H1 (cell line): Measurements from ENCODE around the gene NEDD8. TPM values are rescaled to one million over a fixed set of nuclear protein-coding genes. Genes with fewer than 3 reads are reported as not detected.

Experiments
- CTCF ChIA-PET: fragments of 300-600 bp; sonication (Branson Sonifier 250); formaldehyde crosslinking; loops from one replicate; lab custom pipeline; 2021; ENCODE audit not compliant: partially characterized antibody; lab: Charles Lee
- POLR2A ChIA-PET: fragments of 300-600 bp; sonication (Branson Sonifier 250); formaldehyde crosslinking; loops from one replicate; lab custom pipeline; 2021; ENCODE audit warnings: inconsistent platforms; ENCODE audit not compliant: partially characterized antibody; lab: Charles Lee
- DNase-seq, 2 experiments: peaks; one replicate each; pipeline versions ENCODE4 v3.0.0 to v3.0.0-alpha.2; 2010 to 2022; ENCODE audit warnings: low spot score in 2 of 2, low read depth in 1 of 2, mixed read lengths in 1 of 2
- FAIRE-seq: peaks from 2 replicates; lab custom pipeline; 2011; peaks lifted over from hg19 to GRCh38; lab: Jason Lieb, UNC
- H2AFZ ChIP-seq: 2 replicates; pipeline ENCODE4 v1.8.1; 2012; ENCODE audit warnings: low read length, inconsistent platforms
- H2AK5ac ChIP-seq: 2 replicates; pipeline ENCODE4 v1.6.1; 2013; ENCODE audit warnings: low read depth, low read length
- H2BK120ac ChIP-seq: replicated peaks from 2 replicates; pipeline ENCODE3; 2013; ENCODE audit warnings: low read depth, low read length, inconsistent platforms
- H2BK12ac ChIP-seq: 2 replicates; pipeline ENCODE4 v1.6.1; 2013; ENCODE audit warnings: low read depth, low read length
- H2BK15ac ChIP-seq: 2 replicates; pipeline ENCODE4 v1.6.1; 2013; ENCODE audit warnings: low read length
- H2BK20ac ChIP-seq: 2 replicates; pipeline ENCODE4 v1.6.1; 2013; ENCODE audit warnings: low read length
- H2BK5ac ChIP-seq: 2 replicates; pipeline ENCODE4 v1.6.1; 2013; ENCODE audit warnings: low read depth, low read length
- H3K14ac ChIP-seq: 2 replicates; pipeline ENCODE4 v1.6.1; 2013; ENCODE audit warnings: inconsistent platforms; ENCODE audit not compliant: insufficient read length
- H3K18ac ChIP-seq: 2 replicates; pipeline ENCODE4 v1.6.1; 2013; ENCODE audit warnings: low read length; ENCODE audit errors: extremely low read depth
- H3K23ac ChIP-seq: 2 replicates; pipeline ENCODE4 v1.6.1; 2013; ENCODE audit warnings: inconsistent platforms; ENCODE audit not compliant: insufficient read length
- H3K23me2 ChIP-seq: 2 replicates; pipeline ENCODE4 v1.6.1; 2013; ENCODE audit warnings: low read depth, low read length
- H3K27ac ChIP-seq: 2 replicates; pipeline ENCODE4 v1.6.1; 2011; ENCODE audit warnings: low read depth, low read length, inconsistent platforms
- H3K27me3 ChIP-seq, 4 experiments: replicated peaks in 1 of 4; 1 replicate in 1 of 4; 2 replicates in 3 of 4; pipeline versions ENCODE4 v1.6.1 to v1.8.1; 2011 to 2013; ENCODE audit warnings: low read length in 3 of 4, mild to moderate bottlenecking in 3 of 4, inconsistent platforms in 2 of 4, mixed read lengths in 2 of 4, moderate library complexity in 1 of 4; ENCODE audit not compliant: control insufficient read depth in 3 of 4, insufficient read depth in 3 of 4; ENCODE audit errors: extremely low read depth in 1 of 4
- H3K36me3 ChIP-seq, 4 experiments: 2 replicates each; pipeline versions ENCODE4 v1.6.1 to v1.8.1; 2011 to 2013; ENCODE audit warnings: mild to moderate bottlenecking in 4 of 4, low read length in 3 of 4, moderate library complexity in 2 of 4, control low read depth in 1 of 4, inconsistent platforms in 1 of 4; ENCODE audit not compliant: insufficient read depth in 4 of 4, control insufficient read depth in 2 of 4
- H3K4ac ChIP-seq: replicated peaks from 2 replicates; pipeline ENCODE3; 2013; ENCODE audit warnings: low read length, low read depth, mixed read lengths, inconsistent platforms; ENCODE audit not compliant: insufficient read length
- H3K4me1 ChIP-seq, 4 experiments: replicated peaks in 1 of 4; 1 replicate in 1 of 4; 2 replicates in 3 of 4; pipeline versions ENCODE4 v1.6.1 to v1.8.1; 2011 to 2013; ENCODE audit warnings: low read length in 3 of 4, inconsistent platforms in 2 of 4, mixed read lengths in 1 of 4; ENCODE audit not compliant: insufficient read depth in 4 of 4, control insufficient read depth in 3 of 4
- H3K4me2 ChIP-seq, 2 experiments: 2 replicates each; pipeline versions ENCODE4 v1.6.1 to v1.8.1; 2011 to 2013; ENCODE audit warnings: low read depth in 2 of 2, low read length in 2 of 2, control low read depth in 1 of 2, inconsistent platforms in 1 of 2, mild to moderate bottlenecking in 1 of 2; ENCODE audit not compliant: insufficient read depth in 1 of 2
- H3K4me3 ChIP-seq, 4 experiments: fragments of 200-600, 300-600 bp in 1 of 4; sonication (generic), shearing (Covaris generic), sonication (Bioruptor Twin) in 1 of 4; 2 replicates each; pipeline versions ENCODE4 v1.5.1 to v1.8.1; 2011 to 2016; ENCODE audit warnings: low read length in 4 of 4, low read depth in 3 of 4, control low read depth in 2 of 4, inconsistent platforms in 2 of 4, mild to moderate bottlenecking in 2 of 4, mixed read lengths in 1 of 4, moderate library complexity in 1 of 4; ENCODE audit not compliant: insufficient read depth in 2 of 4; ENCODE audit errors: extremely low read depth in 1 of 4
- H3K56ac ChIP-seq: replicated peaks from 2 replicates; pipeline ENCODE3; 2013; ENCODE audit warnings: low read depth, mild to moderate bottlenecking, mixed read lengths, low read length, inconsistent platforms; ENCODE audit not compliant: insufficient read length
- H3K79me1 ChIP-seq: 2 replicates; pipeline ENCODE4 v1.6.1; 2013; ENCODE audit warnings: low read depth, low read length, control low read depth
- H3K79me2 ChIP-seq, 2 experiments: 2 replicates each; pipeline versions ENCODE4 v1.6.1 to v1.8.1; 2012 to 2013; ENCODE audit warnings: low read length in 2 of 2, mild to moderate bottlenecking in 2 of 2, inconsistent platforms in 1 of 2; ENCODE audit not compliant: insufficient read depth in 2 of 2, control insufficient read depth in 1 of 2
- H3K9ac ChIP-seq, 4 experiments: replicated peaks in 1 of 4; 1 replicate in 1 of 4; 2 replicates in 3 of 4; pipeline versions ENCODE4 v1.6.1 to v1.8.1; 2011 to 2013; ENCODE audit warnings: low read depth in 3 of 4, low read length in 3 of 4, control low read depth in 2 of 4, mild to moderate bottlenecking in 2 of 4, moderate library complexity in 2 of 4, inconsistent platforms in 1 of 4; ENCODE audit errors: extremely low read depth in 1 of 4
- H3K9me3 ChIP-seq, 2 experiments: 2 replicates each; pipeline versions ENCODE4 v1.6.1 to v1.8.1; 2012 to 2013; ENCODE audit warnings: mild to moderate bottlenecking in 2 of 2, moderate library complexity in 2 of 2, control low read depth in 1 of 2, inconsistent platforms in 1 of 2, low read depth in 1 of 2, low read length in 1 of 2, mixed read lengths in 1 of 2; ENCODE audit not compliant: insufficient read depth in 2 of 2
- H4K20me1 ChIP-seq, 2 experiments: replicated peaks in 1 of 2; 2 replicates each; pipeline versions ENCODE3 to v1.8.1; 2011 to 2013; ENCODE audit warnings: inconsistent platforms in 2 of 2, low read length in 2 of 2, mild to moderate bottlenecking in 1 of 2; ENCODE audit not compliant: insufficient read depth in 2 of 2, control insufficient read depth in 1 of 2
- H4K5ac ChIP-seq: 2 replicates; pipeline ENCODE4 v1.6.1; 2013; ENCODE audit warnings: low read length, low read depth, mixed read lengths, inconsistent platforms; ENCODE audit not compliant: insufficient read length
- H4K8ac ChIP-seq: 2 replicates; pipeline ENCODE4 v1.8.0; 2013; ENCODE audit warnings: mild to moderate bottlenecking, moderate library complexity, low read length, inconsistent platforms; ENCODE audit not compliant: insufficient read depth; ENCODE audit errors: extremely low read depth
- H4K91ac ChIP-seq: replicated peaks from 2 replicates; pipeline ENCODE3; 2013; ENCODE audit warnings: low read length, mixed read lengths, inconsistent platforms; ENCODE audit not compliant: insufficient read length
- JUND ChIP-seq: IDR thresholded peaks from 2 replicates; pipeline ENCODE4 v1.6.1; 2011; ENCODE audit warnings: mild to moderate bottlenecking, improper control_type of control experiment, low read length
- RFX5 ChIP-seq: IDR thresholded peaks from 2 replicates; pipeline ENCODE4 v1.6.1; 2011; ENCODE audit warnings: low read depth, low read length, improper control_type of control experiment, borderline replicate concordance
- WGBS, 2 experiments: shearing (Covaris generic) in 1 of 2; methylation state at CpG; one replicate each; pipeline versions ENCODE4 v1.1.6 to v1.1.7; 2013 to 2015; ENCODE audit warnings: low lambda C conversion rate in 2 of 2, mixed read lengths in 2 of 2, inconsistent platforms in 1 of 2, low coverage in 1 of 2, missing lambda C conversion rate in 1 of 2; ENCODE audit not compliant: insufficient replicate concordance in 2 of 2, insufficient coverage in 1 of 2, insufficient read length in 1 of 2; ENCODE audit errors: extremely low coverage in 1 of 2, missing lambda C conversion rate in 1 of 2; 5-methylcytosine and 5-hydroxymethylcytosine counted together
- polyA plus RNA-seq, 7 experiments: library from polyadenylated mRNA; depleted of rRNA in 3 of 7; stranded (reverse) in 5 of 7; unstranded in 2 of 7; fragments of >200 nt in 5 of 7; fragments of 200-250 nt in 2 of 7; gene quantifications; 1 replicate in 5 of 7; 2 replicates in 1 of 7; 4 replicates in 1 of 7; pipeline versions ENCODE4 v1.2.1 to v1.2.3, GENCODE V29; 2011 to 2013; ENCODE audit warnings: missing spikeins in 2 of 7, mixed read lengths in 2 of 7
- total RNA-seq: library from RNA; stranded (reverse); fragmentation: NEBNext Ultra II Directional; extraction: Animal tissue kit (Norgen Biotek cat#: 25700); gene quantifications from 2 replicates; pipeline ENCODE4 v1.2.1, GENCODE V29; 2021

Gene NEDD8
- total and polyA plus RNA-seq, 2 of the 8 experiments (the other 6 are each of a cell fraction or from before 2014, with no cell fraction given): 253 to 317 TPM

- H2AK5ac ChIP-seq: no peak overlapping the region
- H4K5ac ChIP-seq: no peak overlapping the region
- no peaks in the 10 kb centered on the region for H3K9me3 ChIP-seq
- no peak overlapping the region for H3K4ac ChIP-seq
- ChIA-PET CTCF (interaction anchor here (1.1 to 2.5 kb wide), 6 partner anchors 14 to 100 kb away, joined by 5 to 10 read pairs (median 6); partner anchors contain the start of genes CIDEB and MDP1), POLR2A (interaction anchor here (0.8 to 5.1 kb wide), 10 partner anchors 9 to 108 kb away, joined by 3 to 19 read pairs (median 3); partner anchors contain the start of genes CHMP4A and MDP1)
- H3K79me2 ChIP-seq: peaks cover 0 to 14% of the 10 kb centered on the region in 2 experiments; a peak in 3 of 4 replicates
- H4K20me1 ChIP-seq: peaks cover 3 to 16% of the 10 kb centered on the region in 2 experiments
- H2BK20ac ChIP-seq: no peak overlapping the region
- no peak overlapping the region for H3K14ac ChIP-seq
- H4K91ac ChIP-seq: no peak overlapping the region
- H3K18ac ChIP-seq: no peak overlapping the region
- H3K27ac ChIP-seq: no peak overlapping the region
- H4K8ac ChIP-seq: no peak overlapping the region
- no peak overlapping the region for H3K4me3 ChIP-seq
- no peak overlapping the region for H3K23ac ChIP-seq
- H3K23me2 ChIP-seq: peaks cover 12% of the 10 kb centered on the region
- DNase-seq (no peak), FAIRE-seq (no peak)
- peaks cover 19 to 58% (median 48%) of the 10 kb centered on the region in 4 experiments for H3K36me3 ChIP-seq
- H2AFZ ChIP-seq: no peak overlapping the region
- TF ChIP-seq JUND (no peak), RFX5 (no peak)
- H3K4me2 ChIP-seq: no peak overlapping the region
- no peak overlapping the region for H3K56ac ChIP-seq
- H2BK15ac ChIP-seq: no peak overlapping the region
- no peak overlapping the region for H2BK120ac ChIP-seq
- H3K27me3 ChIP-seq: no peaks in the 10 kb centered on the region; a peak in 1 of 7 replicates
- 88% methylated on average over 2 of the region's 2 CpGs; no CpG with 5 or more reads in 1 of the 2 experiments for WGBS, 2 experiments
- no peaks in the 10 kb centered on the region; the same call in none of the 2 replicates for H3K79me1 ChIP-seq
- peaks cover 0 to 11% (median 4%) of the 10 kb centered on the region in 4 experiments; a peak in 5 of 7 replicates for H3K4me1 ChIP-seq
- no peak overlapping the region for H3K9ac ChIP-seq
- H2BK12ac ChIP-seq: no peak overlapping the region
- no peak overlapping the region for H2BK5ac ChIP-seq
Measured at GRCh38 chr14:24237463-24237955, 5.3 kb upstream of the NEDD8 start.
